Activated CD8-positive, alpha-beta T cell treated with anti-CD3 and anti-CD28 coated beads, Interleukin-2, amount 10 ng/mL, durations not matched to agents 7 days and 5 days (primary cell): ENCODE data around the gene RETSAT. TPM values are rescaled to one million over a fixed set of nuclear protein-coding genes. Genes with fewer than 3 reads are reported as not detected.
"Not testable (repeated sequence)": the region's sequence is repeated elsewhere in the genome, so short reads cannot be mapped to it uniquely, and the experiment has no call there.

Experiments
- ATAC-seq: fragments of 150-1000 bp; cut with Tn5 transposase; one replicate; pipeline ENCODE4 v1.10.0; 2021; ENCODE audit warnings: moderate library complexity
- CTCF ChIA-PET: fragments of 350-600 bp; sonication (Branson Sonifier 250); formaldehyde crosslinking; loops from one replicate; lab custom pipeline; 2021; ENCODE audit warnings: antibody characterized with exemption; lab: Charles Lee
- POLR2A ChIA-PET: fragments of 350-600 bp; sonication (Branson Sonifier 250); formaldehyde crosslinking; loops from one replicate; lab custom pipeline; 2021; ENCODE audit warnings: antibody characterized with exemption; lab: Charles Lee
- DNase-seq: peaks from one replicate; pipeline ENCODE4 v3.0.0-alpha.2; 2020
- H3K27ac Mint-ChIP-seq: one replicate; pipeline ENCODE4 v1.8.0; 2021; ENCODE audit warnings: mild to moderate bottlenecking, mixed read lengths
- H3K27me3 Mint-ChIP-seq: one replicate; pipeline ENCODE4 v1.8.0; 2021; ENCODE audit warnings: low read depth, mixed read lengths
- H3K36me3 Mint-ChIP-seq: one replicate; pipeline ENCODE4 v1.8.0; 2021; ENCODE audit warnings: low read depth, mixed read lengths
- H3K4me1 Mint-ChIP-seq: one replicate; pipeline ENCODE4 v1.8.0; 2021; ENCODE audit warnings: low read depth, mixed read lengths
- H3K4me3 Mint-ChIP-seq: one replicate; pipeline ENCODE4 v1.8.0; 2021; ENCODE audit warnings: mild to moderate bottlenecking, mixed read lengths
- H3K9me3 Mint-ChIP-seq: one replicate; pipeline ENCODE4 v1.8.0; 2022; ENCODE audit warnings: mixed read lengths; ENCODE audit not compliant: insufficient read depth
- total RNA-seq, 2 experiments: library from RNA; stranded (reverse); gene quantifications; one replicate each; pipeline ENCODE4 v1.2.3, GENCODE V29; 2021

Gene RETSAT
- total RNA-seq, 2 experiments from 2014 or later: 27.8 to 28.4 TPM

DNA sequence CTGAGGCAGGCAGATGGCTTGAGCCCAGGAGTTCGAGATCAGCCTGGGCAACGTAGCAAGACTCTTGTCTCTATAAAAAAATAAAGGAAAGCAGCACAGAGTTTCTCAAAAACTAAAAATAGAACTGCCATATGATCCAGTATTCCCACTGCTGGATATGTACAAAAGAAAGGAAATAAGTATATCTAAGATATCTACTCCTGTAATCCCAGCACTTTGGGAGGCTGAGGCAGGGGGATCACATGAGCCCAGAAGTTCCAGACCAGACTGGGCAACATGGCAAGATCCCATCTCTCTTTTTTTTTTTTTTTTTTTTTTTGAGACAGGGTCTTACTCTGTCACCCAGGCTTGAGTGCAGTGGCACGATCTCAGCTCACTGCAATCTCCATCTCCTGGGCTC lies 24.6 kb downstream of the RETSAT start:
- Mint-ChIP-seq H3K4me3 (peak overlapping the region; percentile 15), H3K36me3 (peaks cover 32% of the 10 kb centered on the region), H3K4me1 (peaks cover 18% of the 10 kb centered on the region)
- CTCF ChIA-PET: interaction anchor here (0.8 to 1.7 kb wide), 2 partner anchors 24 to 25 kb away, joined by 3 to 4 read pairs; partner anchors contain the start of genes ELMOD3 and RETSAT
- POLR2A ChIA-PET: interaction anchor here (0.8 to 1.3 kb wide), 2 partner anchors 25 kb away, joined by 4 read pairs; partner anchors contain the start of genes ELMOD3 and RETSAT
- not testable (repeated sequence) for H3K9me3 Mint-ChIP-seq, DNase-seq, H3K27me3 Mint-ChIP-seq, H3K27ac Mint-ChIP-seq, ATAC-seq

DNA sequence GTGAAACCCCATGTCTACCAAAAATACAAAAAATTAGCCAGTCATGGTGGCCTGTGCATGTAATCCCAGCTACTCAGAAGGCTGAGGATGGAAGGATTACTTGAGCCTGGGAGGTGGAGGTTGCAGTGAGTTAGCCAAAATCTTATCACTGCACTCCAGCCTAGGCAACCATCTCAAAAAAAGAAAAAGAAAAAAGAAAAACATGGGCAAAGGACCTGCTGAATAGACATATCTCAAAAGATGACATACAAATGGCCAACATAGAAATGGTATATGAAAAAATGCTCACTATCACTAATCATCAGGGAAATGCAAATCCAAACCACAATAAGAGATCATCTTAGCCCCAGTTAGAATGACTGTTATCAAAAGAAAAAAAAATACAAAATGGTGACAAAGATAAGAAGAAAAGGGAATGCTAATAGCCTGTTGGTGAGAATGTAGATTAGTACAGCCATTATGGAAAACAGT lies 25.1 kb downstream of the RETSAT start:
- no peaks in the 10 kb centered on the region for H3K9me3 Mint-ChIP-seq
- no peak for ATAC-seq
- peaks cover 23% of the 10 kb centered on the region for H3K4me1 Mint-ChIP-seq
- H3K27me3 Mint-ChIP-seq: no peaks in the 10 kb centered on the region
- POLR2A ChIA-PET: interaction anchor here (0.6 to 2.8 kb wide), 4 partner anchors 25 to 211 kb away, joined by 3 to 33 read pairs (median 4); partner anchors contain the start of genes ELMOD3, MAT2A and RETSAT
- DNase-seq: no peak
- peak overlapping the region; percentile 5 for H3K27ac Mint-ChIP-seq
- H3K4me3 Mint-ChIP-seq: peak overlapping the region; percentile 15
- peaks cover 37% of the 10 kb centered on the region for H3K36me3 Mint-ChIP-seq
- CTCF ChIA-PET: interaction anchor here (0.8 kb wide), 1 partner anchor 24 kb away, joined by 3 read pairs; no protein-coding TSS in a partner anchor

DNA sequence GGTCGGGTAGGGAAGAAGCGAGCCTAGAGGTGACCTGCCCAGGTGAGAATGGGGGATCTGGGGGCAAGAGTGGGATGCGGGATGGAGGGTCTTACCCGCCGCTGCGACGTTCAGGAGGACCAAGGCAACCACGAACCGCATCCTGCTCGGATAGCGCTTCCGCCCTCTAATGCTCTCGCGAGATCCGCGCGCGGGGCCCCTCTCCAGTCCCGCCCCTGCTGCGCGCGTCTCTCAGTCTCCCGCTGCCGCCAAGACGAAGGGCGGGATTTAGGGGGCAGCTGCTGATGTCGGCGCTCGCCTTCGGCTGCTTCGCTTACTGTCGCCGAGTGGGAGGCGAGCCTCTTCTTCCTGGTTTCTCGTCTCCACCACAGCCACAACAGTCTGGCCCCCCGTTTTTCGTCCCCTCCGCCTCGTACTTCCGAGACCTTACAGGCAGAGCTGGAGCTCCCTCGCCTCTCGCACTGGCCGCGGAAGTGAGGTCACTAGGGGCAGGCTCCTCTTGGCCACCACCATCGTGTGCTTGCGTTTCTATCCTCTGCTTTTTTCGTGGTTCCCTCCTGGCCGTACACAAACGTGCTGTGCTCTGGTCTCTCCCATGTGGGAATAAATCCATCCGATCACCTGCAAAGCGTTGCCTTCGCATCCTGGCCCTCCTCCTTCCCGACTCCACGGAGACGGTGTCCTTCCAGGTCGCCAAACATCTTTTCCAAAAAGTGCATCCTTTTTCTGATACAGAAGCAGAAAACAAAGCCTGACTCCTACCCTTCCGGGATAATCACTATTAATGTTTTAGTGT lies 26.3 kb downstream of the RETSAT start, which contains the start of gene TGOLN2:
TGOLN2 (minus strand) TSS at position 168 of the 796 bp plus-strand sequence; CDS start at position 141, 27 bp downstream.
- CTCF ChIA-PET: interaction anchor here (1.2 to 2.3 kb wide), 4 partner anchors 10 to 113 kb away, joined by 3 to 12 read pairs (median 4); partner anchors contain the start of genes ELMOD3 and RETSAT
- H3K27ac Mint-ChIP-seq: peak within 1 kb of the TSS; percentile 100
- ATAC-seq (peak; percentile 86), DNase-seq (peak; percentile 96)
- POLR2A ChIA-PET: interaction anchor here (0.6 to 2.8 kb wide), 37 partner anchors 8 to 389 kb away, joined by 3 to 54 read pairs (median 4); partner anchors contain the start of genes ELMOD3, KCMF1, MAT2A and RETSAT
- no peaks in the 10 kb centered on the region for H3K27me3 Mint-ChIP-seq
- H3K36me3 Mint-ChIP-seq: peaks cover 49% of the 10 kb centered on the region
- peak within 1 kb of the TSS; percentile 97 for H3K4me3 Mint-ChIP-seq
- no peaks in the 10 kb centered on the region for H3K9me3 Mint-ChIP-seq
- H3K4me1 Mint-ChIP-seq: peaks cover 34% of the 10 kb centered on the region

DNA sequence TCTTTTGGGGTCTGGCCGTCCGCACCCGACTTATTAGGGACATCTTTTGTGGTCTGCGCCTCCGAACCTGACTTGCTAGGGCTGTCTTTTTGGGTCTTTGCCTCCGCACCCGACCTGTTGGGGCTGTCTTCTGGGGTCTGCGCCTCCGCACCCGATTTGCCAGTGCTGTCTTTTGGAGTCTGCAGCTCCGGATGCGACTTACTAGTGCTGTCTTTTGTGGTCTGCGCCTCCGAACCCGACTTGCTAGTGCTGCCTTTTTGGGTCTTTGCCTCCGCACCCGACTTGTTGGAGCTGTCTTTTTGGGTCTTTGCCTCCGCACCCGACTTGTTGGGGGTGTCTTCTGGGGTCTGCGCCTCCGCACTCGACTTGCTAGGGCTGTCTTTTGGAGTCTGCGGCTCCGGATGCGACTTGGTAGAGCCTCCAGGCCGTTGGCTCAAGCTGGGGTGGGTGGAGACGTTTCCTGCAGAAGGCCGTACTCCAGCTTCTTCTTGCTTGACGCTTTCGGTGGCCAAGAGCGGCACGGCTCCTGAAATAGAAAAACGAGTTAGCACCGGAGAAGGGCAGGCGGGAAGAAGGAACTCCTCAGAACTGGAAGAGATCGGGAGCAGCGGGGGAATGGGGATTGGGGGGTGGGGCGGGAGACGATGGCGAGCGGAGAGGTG lies 27.0 kb downstream of the RETSAT start:
- Mint-ChIP-seq H3K9me3 (no peaks in the 10 kb centered on the region), H3K27me3 (no peaks in the 10 kb centered on the region), H3K36me3 (peaks cover 56% of the 10 kb centered on the region), H3K4me1 (peaks cover 42% of the 10 kb centered on the region), H3K4me3 (peak overlapping the region; percentile 97), H3K27ac (peak overlapping the region; percentile 100)
- CTCF ChIA-PET: interaction anchor here (0.6 to 2.5 kb wide), 6 partner anchors 10 to 225 kb away, joined by 3 to 12 read pairs (median 4); partner anchors contain the start of genes ELMOD3 and RETSAT
- DNase-seq (peak; percentile 79), ATAC-seq (peak; percentile 38)
- POLR2A ChIA-PET: interaction anchor here (0.6 to 2.8 kb wide), 46 partner anchors 9 to 1461 kb away, joined by 3 to 54 read pairs (median 4); partner anchors contain the start of genes C2orf68, ELMOD3, KCMF1 and MAT2A

- no peaks in the 10 kb centered on the region for H3K9me3 Mint-ChIP-seq
- peak overlapping the region; percentile 97 for H3K4me3 Mint-ChIP-seq
Measured at GRCh38 chr2:85326406-85327159, 27.7 kb downstream of the RETSAT start.

GRCh38 chr2:85325466-85325811 lies 28.9 kb downstream of the RETSAT start:
- H3K9me3 Mint-ChIP-seq: no peaks in the 10 kb centered on the region
- H3K27me3 Mint-ChIP-seq: no peaks in the 10 kb centered on the region
- DNase-seq (no peak), ATAC-seq (no peak)
- H3K4me1 Mint-ChIP-seq: peaks cover 53% of the 10 kb centered on the region
- H3K4me3 Mint-ChIP-seq: peak overlapping the region; percentile 97
- ChIA-PET CTCF (interaction anchor here (1.4 to 3.7 kb wide), 4 partner anchors 25 to 226 kb away, joined by 4 to 15 read pairs (median 10); partner anchors contain the start of genes ELMOD3 and RETSAT), POLR2A (interaction anchor here (1.1 to 1.7 kb wide), 2 partner anchors 12 to 16 kb away, joined by 3 to 10 read pairs; no protein-coding TSS in a partner anchor)
- peak overlapping the region; percentile 100 for H3K27ac Mint-ChIP-seq
- peaks cover 75% of the 10 kb centered on the region for H3K36me3 Mint-ChIP-seq

More at GRCh38 chr2:85326406-85327159, 27.7 kb downstream of the RETSAT start:
- Mint-ChIP-seq H3K27ac (peak overlapping the region; percentile 100), H3K36me3 (peaks cover 63% of the 10 kb centered on the region), H3K4me1 (peaks cover 49% of the 10 kb centered on the region), H3K27me3 (no peaks in the 10 kb centered on the region)
- ChIA-PET POLR2A (interaction anchor here (0.5 to 2.8 kb wide), 36 partner anchors 8 to 1462 kb away, joined by 3 to 54 read pairs (median 4); partner anchors contain the start of genes C2orf68, ELMOD3, KCMF1 and MAT2A), CTCF (interaction anchor here (0.6 to 2.5 kb wide), 6 partner anchors 9 to 225 kb away, joined by 3 to 12 read pairs (median 4); partner anchors contain the start of genes ELMOD3 and RETSAT)
- peak; percentile 78 for DNase-seq
- ATAC-seq: peak; percentile 29

DNA sequence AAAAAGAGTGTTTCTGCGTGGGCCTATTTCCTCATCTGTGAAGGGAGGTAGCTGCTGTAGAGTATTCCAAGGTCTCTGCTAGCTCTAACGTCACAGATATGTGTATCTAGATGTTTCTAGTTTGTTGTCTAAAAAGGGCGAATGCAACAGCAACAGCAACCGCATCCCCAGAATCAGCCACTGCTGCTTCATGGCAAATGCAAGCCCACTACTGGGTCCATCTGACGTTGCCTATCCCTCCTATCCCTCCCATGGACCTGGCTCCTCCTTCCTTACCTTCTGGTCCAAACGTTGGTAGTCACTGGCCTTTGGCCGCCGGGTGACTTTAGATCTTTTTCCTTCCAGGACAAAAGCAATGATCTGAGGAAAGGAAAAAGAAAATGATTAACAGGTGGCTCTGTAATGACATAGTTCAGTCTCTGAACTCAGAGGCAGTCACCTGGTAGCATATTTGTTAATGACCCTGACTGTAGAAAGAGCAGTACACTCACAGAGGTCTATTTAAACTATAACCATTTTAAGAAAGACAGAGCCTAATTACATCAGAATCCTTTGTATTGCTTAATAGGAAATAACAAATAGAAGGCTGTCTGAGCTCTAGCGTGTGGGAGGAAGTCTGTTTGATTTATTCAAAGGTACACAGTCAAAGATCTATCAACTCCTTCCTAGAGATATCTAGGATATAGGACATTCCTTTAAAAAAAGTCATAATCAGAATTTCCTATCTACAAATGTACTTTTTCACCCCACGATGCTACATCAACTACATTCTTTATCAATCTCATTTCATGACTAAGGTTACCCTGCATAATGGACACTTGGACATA lies 29.5 kb downstream of the RETSAT start:
- ChIA-PET CTCF (interaction anchor here (1.4 to 3.7 kb wide), 3 partner anchors 24 to 227 kb away, joined by 4 to 15 read pairs (median 7); no protein-coding TSS in a partner anchor), POLR2A (interaction anchor here (0.8 to 2.8 kb wide), 5 partner anchors 16 to 215 kb away, joined by 3 to 10 read pairs (median 3); partner anchors contain the start of genes ELMOD3 and RETSAT)
- ATAC-seq: no peak

GRCh38 chr2:85323988-85324367 lies 30.4 kb downstream of the RETSAT start:
- not testable (repeated sequence) for ATAC-seq, H3K27me3 Mint-ChIP-seq, DNase-seq, H3K9me3 Mint-ChIP-seq
- CTCF ChIA-PET: interaction anchor here (3.7 kb wide), 1 partner anchor 23 kb away, joined by 15 read pairs; no protein-coding TSS in a partner anchor
- POLR2A ChIA-PET: interaction anchor here (0.8 to 2.8 kb wide), 4 partner anchors 15 to 216 kb away, joined by 3 to 10 read pairs (median 5); partner anchors contain the start of genes ELMOD3 and RETSAT
- Mint-ChIP-seq H3K27ac (peak overlapping the region; percentile 44), H3K36me3 (peaks cover 87% of the 10 kb centered on the region), H3K4me3 (peak overlapping the region; percentile 97), H3K4me1 (peaks cover 61% of the 10 kb centered on the region)

More for the DNA sequence above, 29.5 kb downstream of the RETSAT start:
- Mint-ChIP-seq H3K4me3 (peak overlapping the region; percentile 97), H3K4me1 (peaks cover 59% of the 10 kb centered on the region), H3K27me3 (no peaks in the 10 kb centered on the region), H3K36me3 (peaks cover 80% of the 10 kb centered on the region), H3K9me3 (no peaks in the 10 kb centered on the region), H3K27ac (peak overlapping the region; percentile 100)
- DNase-seq: no peak

DNA sequence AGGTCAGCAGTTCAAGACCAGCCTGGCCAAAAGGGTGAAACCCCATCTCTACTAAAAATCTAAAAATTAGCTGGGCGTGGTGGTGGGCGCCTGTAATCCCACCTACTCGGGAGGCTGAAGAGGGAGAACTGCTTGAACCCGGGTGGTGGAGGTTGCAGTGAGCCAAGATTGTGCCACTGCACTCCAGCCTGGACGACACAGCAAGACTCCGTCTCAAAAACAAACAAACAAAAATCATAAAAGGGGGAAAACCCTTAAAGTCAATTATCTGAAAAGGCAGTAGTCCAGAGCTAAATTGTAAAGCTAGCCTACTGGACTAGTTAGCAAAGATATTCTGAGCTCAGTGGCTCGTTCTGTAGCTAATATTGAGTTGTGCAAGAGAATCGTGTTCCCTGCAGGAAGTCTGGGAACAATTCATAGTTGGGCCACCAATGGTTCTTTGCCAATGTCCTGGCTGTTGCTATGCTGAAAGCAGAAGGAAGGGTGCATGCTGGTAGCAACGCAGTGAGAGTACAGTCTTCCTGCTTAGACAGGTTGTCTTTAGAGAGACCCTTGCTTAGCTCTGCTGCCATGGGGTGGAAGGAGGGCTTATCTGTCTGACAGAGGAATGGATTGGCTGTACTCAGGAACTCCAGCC lies 30.9 kb downstream of the RETSAT start:
- Mint-ChIP-seq H3K4me3 (peak overlapping the region; percentile 97), H3K27ac (peak overlapping the region; percentile 44), H3K36me3 (peaks cover 92% of the 10 kb centered on the region), H3K4me1 (peaks cover 63% of the 10 kb centered on the region), H3K9me3 (no peaks in the 10 kb centered on the region), H3K27me3 (no peaks in the 10 kb centered on the region)
- ATAC-seq (no peak), DNase-seq (no peak)
- ChIA-PET POLR2A (interaction anchor here (0.9 to 2.8 kb wide), 5 partner anchors 9 to 430 kb away, joined by 3 to 10 read pairs (median 4); partner anchors contain the start of genes ELMOD3 and RETSAT), CTCF (interaction anchor here (3.7 kb wide), 1 partner anchor 23 kb away, joined by 15 read pairs; no protein-coding TSS in a partner anchor)
